UCSD-AML1 (cell line): Measurements from ENCODE around the gene NKX3-2.
A peak's percentile ranks its signal among the peaks of the same experiment; 100 is the strongest.

Source experiments
- DNase-seq: peaks from one replicate; lab custom pipeline; 2025; ENCODE audit not compliant: unreplicated experiment; lab: John Stamatoyannopoulos, UW

The NKX3-2 gene

DNA sequence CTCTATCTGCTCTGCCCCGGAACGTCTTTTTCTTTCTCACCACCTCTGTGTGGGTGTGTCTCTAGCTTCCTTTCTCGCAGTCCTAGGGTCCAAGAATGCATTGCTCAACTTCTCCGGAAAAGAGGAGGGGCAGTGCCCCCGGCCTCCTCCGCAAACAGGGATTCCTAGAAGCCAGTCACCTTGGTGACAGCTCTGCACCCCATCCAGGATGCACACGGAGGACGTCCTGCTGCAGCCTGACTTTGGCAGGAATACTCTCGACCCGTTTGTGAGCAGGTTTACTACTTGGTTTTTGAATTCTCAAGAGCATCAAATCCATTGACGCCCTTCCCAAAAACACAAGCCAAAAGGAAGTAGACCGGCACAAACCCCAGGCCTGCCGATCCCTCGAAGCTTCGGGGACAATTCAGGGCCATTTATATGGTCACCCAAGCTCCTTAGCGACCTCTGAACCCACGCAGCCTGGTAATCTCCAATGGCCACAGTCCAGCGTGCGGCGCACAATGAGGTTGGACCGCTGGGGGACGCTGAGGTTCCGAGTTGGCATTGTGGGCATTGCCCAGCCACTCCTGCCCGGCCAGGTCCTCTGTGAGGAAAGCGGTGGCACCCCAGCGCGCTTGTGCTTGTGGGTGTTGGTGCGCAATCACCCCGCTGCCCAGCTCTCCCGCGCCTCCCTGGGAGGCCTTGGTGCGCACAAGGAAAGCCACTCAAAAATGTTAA is 9.8 kb downstream of the NKX3-2 start:
- peak; percentile 31 for DNase-seq

DNA sequence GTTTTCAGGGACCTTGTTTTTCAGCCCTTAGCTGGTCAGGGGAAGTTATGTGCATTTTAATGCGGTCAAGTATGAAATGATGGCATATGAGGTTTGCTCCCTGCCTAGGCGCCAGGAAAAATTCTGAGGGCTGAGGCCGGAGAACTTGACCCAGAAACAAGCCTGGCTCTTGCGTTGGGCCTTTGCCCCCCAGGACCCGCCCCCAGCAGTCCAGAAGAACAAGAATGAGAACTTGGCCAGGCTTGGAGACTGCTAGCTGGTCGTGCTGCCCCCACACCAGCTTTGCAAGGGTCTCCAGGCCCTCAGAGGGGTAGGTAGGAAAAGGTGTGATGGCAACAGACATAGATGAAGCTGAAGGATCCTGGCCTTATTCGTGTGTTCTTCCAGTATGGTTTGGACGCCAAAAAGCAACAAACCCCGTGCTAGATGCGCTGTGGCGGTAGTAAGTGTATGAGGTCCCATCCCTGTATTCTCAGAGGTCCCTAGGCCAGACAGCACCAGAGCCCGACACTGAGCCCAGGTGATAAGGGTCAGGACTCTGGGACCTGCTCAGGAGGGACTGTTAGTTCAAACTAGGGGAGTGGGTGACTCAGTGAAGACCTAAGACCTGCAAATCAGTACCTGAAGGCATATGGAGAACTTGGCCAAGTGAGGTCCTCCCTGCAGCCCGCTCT is 10.5 kb downstream of the NKX3-2 start:
- DNase-seq: no peak

- DNase-seq: no peak
These were observed 12.7 kb downstream of the NKX3-2 start for GRCh38 chr4:13531625-13531998.

DNA sequence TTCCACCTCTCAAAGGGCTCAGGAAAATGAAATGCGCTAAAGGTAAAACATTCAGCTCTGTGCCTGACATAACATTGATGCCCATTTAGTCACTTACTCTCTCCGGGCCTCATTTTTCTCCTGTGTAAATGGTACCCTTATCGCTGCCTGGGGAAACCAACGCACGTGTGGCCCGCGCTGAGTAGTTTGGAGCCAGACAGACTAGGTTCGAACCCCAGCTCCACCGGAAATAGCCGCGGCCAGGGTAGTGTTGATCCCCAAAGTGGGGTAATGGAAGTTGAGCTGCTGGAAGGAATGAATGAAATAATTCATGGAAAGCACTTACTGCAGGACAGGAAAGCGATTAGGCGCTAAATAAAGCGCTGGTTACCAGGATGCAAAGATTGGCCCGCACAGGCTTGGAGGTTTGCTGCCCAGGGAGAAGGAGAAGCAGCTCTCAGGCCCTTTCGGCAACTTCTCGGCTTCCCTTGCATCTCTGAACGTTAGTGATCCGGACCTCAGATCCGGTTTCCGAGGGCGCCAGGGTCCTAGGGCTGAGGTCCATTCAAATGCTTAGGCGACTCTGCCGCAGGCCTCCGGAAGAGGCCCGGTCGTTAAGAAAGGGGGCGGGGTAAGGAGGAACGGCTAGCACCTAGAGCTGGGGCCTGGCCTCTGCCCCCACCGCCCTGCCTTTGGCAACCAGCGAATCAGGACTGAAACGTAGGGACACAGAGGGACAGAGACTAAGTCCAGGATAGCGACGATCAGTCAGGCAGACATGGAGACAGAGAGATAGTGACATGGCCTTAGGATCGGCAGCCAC is 13.3 kb downstream of the NKX3-2 start:
- DNase-seq: no peak

GRCh38 chr4:13529128-13529919 is 15.0 kb downstream of the NKX3-2 start:
- no peak for DNase-seq

DNA sequence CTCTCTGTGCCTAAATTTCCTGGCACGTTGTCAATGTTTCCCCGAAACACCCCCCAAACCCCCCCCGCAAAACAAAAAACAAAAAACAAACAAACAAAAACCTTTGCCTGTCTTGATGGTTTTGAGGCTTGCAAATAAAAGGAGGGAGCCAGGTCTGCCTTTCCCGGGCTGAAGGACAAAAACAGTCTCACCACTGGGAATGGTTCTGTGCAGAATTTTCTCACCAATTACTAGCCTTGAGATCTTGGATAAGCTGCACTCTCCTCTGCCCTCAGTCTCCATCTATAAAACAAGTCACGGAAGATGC is 15.5 kb downstream of the NKX3-2 start:
- DNase-seq: no peak

DNA sequence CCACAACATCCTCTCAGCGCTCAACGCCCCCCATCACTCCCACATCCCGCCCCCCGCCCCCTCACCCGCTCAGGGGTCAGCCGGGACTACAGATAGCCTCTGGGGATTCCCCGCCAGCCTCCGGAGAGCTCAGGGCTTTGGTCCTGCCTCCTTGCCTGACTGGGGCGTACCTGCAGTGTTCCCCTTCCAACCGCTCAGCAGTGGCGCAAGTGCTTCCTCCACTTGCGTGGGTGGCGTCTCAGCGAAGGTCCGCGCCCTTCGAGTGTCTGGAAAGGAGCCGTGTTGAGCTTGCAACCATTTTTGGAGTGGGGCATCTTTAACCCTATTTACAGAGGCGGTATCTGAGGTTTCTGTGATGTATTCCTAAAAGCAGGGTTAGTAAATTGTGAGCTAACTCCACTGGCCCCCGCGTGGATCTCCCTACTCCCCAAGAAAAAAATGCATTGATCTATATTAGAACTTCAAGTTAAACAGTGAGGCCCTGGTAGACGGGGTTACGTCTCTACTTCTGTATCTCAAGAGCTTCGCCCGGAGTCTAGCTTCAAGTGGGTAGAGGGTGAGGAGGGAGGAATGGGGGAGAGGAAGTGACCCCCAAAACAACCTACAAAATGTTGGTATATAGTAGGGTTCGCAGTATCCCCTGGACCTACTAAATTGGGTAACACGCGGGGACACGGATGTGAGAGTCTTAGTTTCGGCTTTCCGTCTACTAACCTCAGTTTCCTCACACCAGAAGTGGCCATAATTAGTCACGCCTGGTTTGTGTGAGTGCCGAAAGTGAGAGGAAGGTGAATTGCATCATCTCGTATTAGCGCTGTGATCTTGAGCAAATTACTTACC is 16.1 kb downstream of the NKX3-2 start:
- DNase-seq: peak; percentile 28

DNA sequence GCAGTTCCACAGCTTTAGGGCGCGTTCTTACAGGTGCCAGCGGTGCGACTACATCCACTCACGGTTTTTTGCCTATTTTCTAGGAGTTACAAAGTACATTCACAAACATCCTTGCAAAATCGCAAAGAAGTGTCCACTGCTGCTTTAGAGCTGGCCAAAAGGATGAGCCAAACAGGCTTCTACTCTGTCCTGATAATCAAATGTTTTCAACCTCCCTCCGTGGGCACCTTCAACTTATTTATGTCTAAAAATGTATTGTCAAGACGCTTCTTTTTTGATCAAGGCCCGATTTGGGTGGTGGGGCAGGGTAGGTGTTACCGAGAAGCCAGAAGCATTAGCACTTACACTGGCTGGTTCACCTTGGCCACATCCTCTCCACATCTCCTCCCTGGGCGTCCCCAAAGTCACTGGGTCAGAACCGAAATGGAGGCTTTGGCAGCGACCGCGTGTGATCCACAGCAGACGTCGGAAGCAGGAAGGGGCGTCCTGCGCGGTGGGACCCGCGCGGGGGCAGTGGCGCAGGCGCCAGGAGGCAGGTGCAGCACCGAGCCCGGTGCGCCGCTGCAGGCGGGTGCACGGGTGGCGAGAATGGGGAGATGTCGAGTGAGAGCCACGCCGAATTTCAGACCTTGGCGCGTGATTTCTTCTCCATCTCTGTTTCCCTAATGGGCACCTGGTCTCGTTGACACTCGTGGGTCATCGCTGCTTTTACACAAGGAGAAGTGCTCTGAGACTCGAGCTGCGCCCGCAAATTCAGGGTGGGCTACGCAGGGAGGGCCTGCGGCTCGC is 16.9 kb downstream of the NKX3-2 start:
- DNase-seq: no peak

- no peak for DNase-seq
These were observed 17.6 kb downstream of the NKX3-2 start for GRCh38 chr4:13526658-13527057.

GRCh38 chr4:13525606-13526281 is 18.6 kb downstream of the NKX3-2 start:
- DNase-seq: no peak

- DNase-seq: no peak
These were observed 19.6 kb downstream of the NKX3-2 start for GRCh38 chr4:13524504-13525243.

DNA sequence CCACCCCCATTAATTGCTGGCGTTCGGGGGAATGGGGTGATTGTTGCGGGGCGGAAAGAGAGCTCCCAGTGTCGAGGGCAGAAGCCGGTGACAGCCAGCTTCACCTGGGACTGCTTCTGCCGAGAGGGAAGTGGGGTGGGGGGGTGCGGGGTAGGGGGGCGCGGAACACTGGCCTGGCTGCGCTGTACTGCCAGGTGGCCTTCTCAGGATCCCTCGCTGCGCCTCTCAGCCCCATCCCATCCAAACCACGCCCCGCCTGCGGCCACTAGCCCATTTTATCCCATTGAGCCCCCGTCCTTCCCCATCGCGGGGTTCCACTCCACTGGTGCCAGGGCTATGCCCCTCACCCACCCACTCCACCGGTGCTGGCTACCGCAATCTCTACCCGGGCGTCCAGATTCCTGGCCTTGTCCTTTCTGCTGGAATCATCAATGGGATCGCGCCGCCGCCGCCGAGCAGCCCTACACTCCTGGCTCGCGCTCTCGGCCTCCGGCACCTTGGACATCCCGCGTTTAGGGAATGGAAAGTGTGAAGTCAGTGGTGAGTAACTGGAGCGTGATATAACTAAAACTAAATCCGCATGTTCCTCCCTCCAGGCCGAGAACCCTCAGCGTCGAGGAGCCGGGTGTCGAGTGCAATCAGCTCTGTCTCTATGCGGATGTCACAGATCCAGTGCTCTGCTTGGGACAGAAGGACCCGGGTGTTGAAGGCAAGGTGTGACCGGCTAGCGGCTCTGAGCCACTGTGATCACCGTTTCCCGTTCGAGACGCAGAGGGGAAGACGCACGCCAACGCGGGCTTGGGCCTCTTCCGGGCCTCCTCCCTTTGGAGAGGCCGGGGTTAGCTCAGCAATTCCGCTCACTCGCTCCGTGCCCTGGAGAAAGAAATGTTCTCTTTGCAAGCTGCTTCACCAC is 20.5 kb downstream of the NKX3-2 start:
- no peak for DNase-seq

DNA sequence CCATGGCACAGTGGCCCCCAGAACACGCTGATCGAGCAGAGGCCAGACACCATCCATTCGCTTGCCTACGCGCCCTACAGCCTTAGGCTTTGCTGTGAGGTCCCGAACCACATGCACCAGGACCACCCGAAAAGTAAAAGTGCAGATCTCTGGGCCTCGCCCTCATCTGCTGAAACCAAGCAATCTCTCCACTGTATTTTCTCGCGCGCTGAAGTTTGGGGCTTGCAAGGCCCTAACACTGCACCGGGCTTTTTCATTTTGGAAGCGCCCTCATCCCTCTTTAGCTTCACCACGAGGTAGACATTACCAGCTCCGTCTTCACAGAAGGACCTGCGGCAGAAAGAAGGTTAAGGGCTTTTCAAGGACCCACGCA is 21.2 kb downstream of the NKX3-2 start:
- no peak for DNase-seq

- no peak for DNase-seq
These were observed 21.8 kb downstream of the NKX3-2 start for GRCh38 chr4:13522282-13523104.

DNA sequence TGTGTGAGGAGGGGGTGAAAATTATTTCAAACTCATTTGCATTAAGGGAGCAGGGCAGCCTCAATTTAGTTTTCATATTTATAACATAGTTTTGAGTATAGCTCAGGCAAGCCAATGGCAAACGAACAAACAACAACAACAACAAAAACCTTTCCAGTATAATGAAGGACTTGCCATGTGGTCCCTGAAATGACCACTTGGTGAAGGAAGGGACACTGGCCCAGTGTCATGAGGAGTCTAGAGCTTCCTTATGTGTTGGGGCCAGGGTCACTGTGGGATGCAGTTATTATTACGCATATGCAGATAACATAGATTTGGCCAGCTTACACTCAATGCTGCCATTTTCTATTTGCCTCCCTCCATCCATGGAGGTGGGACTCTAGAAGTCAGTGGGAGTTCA is 23.3 kb downstream of the NKX3-2 start:
- DNase-seq: no peak

DNA sequence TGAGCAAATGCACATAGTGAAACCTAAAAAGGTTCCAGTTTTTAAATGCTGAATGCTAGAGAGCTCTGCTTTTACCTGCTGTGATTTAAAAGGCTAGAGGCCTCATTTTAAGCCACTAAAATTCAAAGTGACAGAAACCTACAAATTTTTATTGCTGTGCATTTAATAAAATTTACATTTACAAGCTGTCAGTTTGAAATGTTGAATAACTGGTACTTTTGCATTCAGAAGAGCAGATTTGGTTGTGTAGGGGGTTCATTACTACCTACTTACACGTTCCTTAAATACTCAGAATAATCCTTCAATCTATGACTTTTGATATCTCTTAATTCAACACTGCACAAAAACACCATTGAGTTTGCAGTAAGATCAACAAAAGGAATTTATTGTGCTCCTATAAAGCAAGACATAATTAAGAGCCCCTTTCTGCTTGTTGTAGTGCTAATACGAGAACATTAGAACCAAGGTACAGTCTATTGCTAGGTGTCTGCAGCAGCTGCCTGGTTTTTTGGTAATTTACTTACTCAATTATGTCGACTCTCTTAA is 27.9 kb downstream of the NKX3-2 start:
- no peak for DNase-seq
